Mucosa of rectum (tissue), 2 donors: Measurements from ENCODE around the gene MRPL22.

Source experiments
- H3K27ac ChIP-seq, 2 donors: one replicate each; pipeline ENCODE4 v1.7.0; 2013; ENCODE audit warnings: inconsistent platforms in 2 of 2, low read depth in 2 of 2, low read length in 2 of 2
- H3K27me3 ChIP-seq, 2 donors: one replicate each; pipeline ENCODE4 v1.7.0; 2013; ENCODE audit warnings: low read length in 2 of 2; ENCODE audit not compliant: control insufficient read depth in 2 of 2, insufficient read depth in 2 of 2
- H3K36me3 ChIP-seq, 2 donors: one replicate each; pipeline ENCODE4 v1.7.0; 2013; ENCODE audit warnings: low read length in 2 of 2; ENCODE audit not compliant: control insufficient read depth in 2 of 2, insufficient read depth in 2 of 2
- H3K4me1 ChIP-seq, 2 donors: one replicate each; pipeline ENCODE4 v1.7.0; 2013; ENCODE audit warnings: low read length in 2 of 2, mild to moderate bottlenecking in 1 of 2; ENCODE audit not compliant: control insufficient read depth in 2 of 2, insufficient read depth in 2 of 2
- H3K4me3 ChIP-seq, 2 donors: one replicate each; pipeline ENCODE4 v1.7.0; 2013; ENCODE audit warnings: low read length in 2 of 2
- H3K9ac ChIP-seq, 2 donors: one replicate each; pipeline ENCODE4 v1.7.0; 2013; ENCODE audit warnings: low read length in 2 of 2, low read depth in 1 of 2, mild to moderate bottlenecking in 1 of 2
- H3K9me3 ChIP-seq, 2 donors: one replicate each; pipeline ENCODE4 v1.7.0; 2013; ENCODE audit warnings: low read length in 2 of 2; ENCODE audit not compliant: control insufficient read depth in 2 of 2
- donor health status: healthy.
- donor health status: Normal muscosa, but diverticular disease.

The MRPL22 gene

GRCh38 chr5:155008669-155009068 lies 67.8 kb downstream of the MRPL22 start:
- H3K4me1 ChIP-seq = no peaks in the 10 kb centered on the region
- H3K27me3 ChIP-seq = no peaks in the 10 kb centered on the region
- H3K9me3 ChIP-seq = no peaks in the 10 kb centered on the region
- no peak overlapping the region for H3K27ac ChIP-seq
- H3K9ac ChIP-seq = no peak overlapping the region
- no peaks in the 10 kb centered on the region for H3K36me3 ChIP-seq
- H3K4me3 ChIP-seq = no peak overlapping the region

- Histone ChIP-seq H3K27me3 (no peaks in the 10 kb centered on the region), H3K9me3 (no peaks in the 10 kb centered on the region), H3K9ac (no peak overlapping the region), H3K4me3 (no peak overlapping the region), H3K27ac (no peak overlapping the region), H3K36me3 (no peaks in the 10 kb centered on the region), H3K4me1 (no peaks in the 10 kb centered on the region)
Measured at GRCh38 chr5:155010881-155011280, 70.0 kb downstream of the MRPL22 start.

- H3K9ac ChIP-seq = no peak within 1 kb of the TSS
- no peaks in the 10 kb centered on the region for H3K9me3 ChIP-seq
- H3K27me3 ChIP-seq = no peaks in the 10 kb centered on the region
- H3K36me3 ChIP-seq = no peaks in the 10 kb centered on the region
- no peak within 1 kb of the TSS for H3K27ac ChIP-seq
- H3K4me1 ChIP-seq = no peaks in the 10 kb centered on the region
- H3K4me3 ChIP-seq = no peak within 1 kb of the TSS
Measured at GRCh38 chr5:155013526-155013925, 72.7 kb downstream of the MRPL22 start, which contains the start of gene KIF4B. Gene KIF4B (plus strand): TSS chr5:155013755. CDS start chr5:155013860, 105 bp downstream.

GRCh38 chr5:155015239-155015638 lies 74.4 kb downstream of the MRPL22 start:
- Histone ChIP-seq H3K27me3 (no peaks in the 10 kb centered on the region), H3K9me3 (no peaks in the 10 kb centered on the region), H3K4me1 (no peaks in the 10 kb centered on the region), H3K36me3 (no peaks in the 10 kb centered on the region), H3K4me3 (no peak overlapping the region), H3K9ac (no peak overlapping the region), H3K27ac (no peak overlapping the region)

GRCh38 chr5:155017610-155018009 lies 76.7 kb downstream of the MRPL22 start:
- Histone ChIP-seq H3K27ac (no peak overlapping the region), H3K27me3 (no peaks in the 10 kb centered on the region), H3K4me1 (no peaks in the 10 kb centered on the region)

More at GRCh38 chr5:155017610-155018009, 76.7 kb downstream of the MRPL22 start:
- Histone ChIP-seq H3K9me3 (no peaks in the 10 kb centered on the region), H3K36me3 (no peaks in the 10 kb centered on the region), H3K9ac (no peak overlapping the region), H3K4me3 (no peak overlapping the region)
